HEK293 (cell line): Measurements from ENCODE around the gene ZNF48.

Experiments
- CTCF ChIA-PET: fragments of 350-600 bp; formaldehyde crosslinking; extraction: SDS; loops from one replicate; lab custom pipeline; 2021; ENCODE audit warnings: antibody characterized with exemption; lab: Yijun Ruan, JAX
- POLR2A ChIA-PET: fragments of 300-600 bp; formaldehyde crosslinking; extraction: SDS; loops from one replicate; lab custom pipeline; 2020; ENCODE audit warnings: antibody characterized with exemption, inconsistent platforms; lab: Yijun Ruan, JAX
- H3K27ac ChIP-seq: fragments of 200-500 bp; sonication (Bioruptor generic); 2 replicates; pipeline ENCODE4 v1.5.1; 2014; ENCODE audit warnings: low read depth, low read length, control low read depth, inconsistent platforms; ENCODE audit errors: extremely low read depth
- H3K36me3 ChIP-seq, 2 experiments: fragments of 200-500 bp in 1 of 2; sonication (Bioruptor generic) in 1 of 2; 1 replicate in 1 of 2; 2 replicates in 1 of 2; pipeline ENCODE4 v1.5.1; 2014 to 2017; ENCODE audit warnings: inconsistent platforms in 2 of 2, low read length in 2 of 2; ENCODE audit not compliant: control insufficient read depth in 2 of 2, insufficient read depth in 1 of 2
- H3K4me1 ChIP-seq: fragments of 200-500 bp; sonication (Bioruptor generic); 2 replicates; pipeline ENCODE4 v1.5.1; 2014; ENCODE audit warnings: mild to moderate bottlenecking, low read length, inconsistent platforms; ENCODE audit not compliant: control insufficient read depth, insufficient read depth
- H3K4me3 ChIP-seq: 2 replicates; pipeline ENCODE4 v1.5.1; 2011; ENCODE audit warnings: low read depth, mild to moderate bottlenecking, control low read depth, low read length, moderate library complexity
- H3K9me3 ChIP-seq: fragments of 200-500 bp; sonication (Bioruptor generic); 2 replicates; pipeline ENCODE4 v1.5.1; 2014; ENCODE audit warnings: low read depth, low read length, inconsistent platforms; ENCODE audit not compliant: control insufficient read depth, insufficient read depth
- BCL11B ChIP-seq: fragments of 450-650 bp; formaldehyde crosslinking; IDR thresholded peaks from 2 replicates; pipeline ENCODE4 v1.5.1; 2016; ENCODE audit warnings: low read depth, missing biosample characterization, missing genetic modification characterization
- GFI1B ChIP-seq: fragments of 450-650 bp; formaldehyde crosslinking; IDR thresholded peaks from 2 replicates; pipeline ENCODE4 v1.5.1; 2016; ENCODE audit warnings: missing biosample characterization, missing genetic modification characterization
- GLIS1 ChIP-seq: fragments of 450-650 bp; formaldehyde crosslinking; IDR thresholded peaks from 2 replicates; pipeline ENCODE4 v1.5.1; 2016; ENCODE audit warnings: missing biosample characterization, missing genetic modification characterization
- OVOL3 ChIP-seq: fragments of 450-650 bp; formaldehyde crosslinking; IDR thresholded peaks from 2 replicates; pipeline ENCODE4 v1.5.1; 2016; ENCODE audit warnings: missing biosample characterization, missing genetic modification characterization
- PATZ1 ChIP-seq: fragments of 450-650 bp; formaldehyde crosslinking; IDR thresholded peaks from 2 replicates; pipeline ENCODE4 v1.5.1; 2016; ENCODE audit warnings: missing biosample characterization, missing genetic modification characterization
- PRDM10 ChIP-seq: fragments of 450-650 bp; formaldehyde crosslinking; IDR thresholded peaks from 2 replicates; pipeline ENCODE4 v1.5.1; 2016; ENCODE audit warnings: missing biosample characterization, missing genetic modification characterization
- REPIN1 ChIP-seq: fragments of 450-650 bp; formaldehyde crosslinking; IDR thresholded peaks from 2 replicates; pipeline ENCODE4 v1.5.1; 2017; ENCODE audit warnings: missing biosample characterization, missing genetic modification characterization, low read depth
- ZBTB11 ChIP-seq: fragments of 450-650 bp; formaldehyde crosslinking; conservative IDR thresholded peaks from 2 replicates; pipeline ENCODE4 v1.5.1; 2016; ENCODE audit warnings: low read depth, missing biosample characterization, missing genetic modification characterization
- ZNF10 ChIP-seq: fragments of 450-650 bp; formaldehyde crosslinking; IDR thresholded peaks from 2 replicates; pipeline ENCODE4 v1.5.1; 2017; ENCODE audit warnings: missing biosample characterization, missing genetic modification characterization
- ZNF398 ChIP-seq: fragments of 450-650 bp; formaldehyde crosslinking; IDR thresholded peaks from 2 replicates; pipeline ENCODE4 v1.5.1; 2017; ENCODE audit warnings: missing biosample characterization, missing genetic modification characterization
- ZNF449 ChIP-seq: fragments of 450-650 bp; formaldehyde crosslinking; IDR thresholded peaks from 2 replicates; pipeline ENCODE4 v1.5.1; 2017; ENCODE audit warnings: missing biosample characterization, mild to moderate bottlenecking, missing genetic modification characterization, moderate library complexity
- ZNF600 ChIP-seq: fragments of 450-650 bp; formaldehyde crosslinking; IDR thresholded peaks from 2 replicates; pipeline ENCODE4 v1.5.1; 2016; ENCODE audit warnings: missing biosample characterization, missing genetic modification characterization
- ZNF623 ChIP-seq: fragments of 450-650 bp; formaldehyde crosslinking; IDR thresholded peaks from 2 replicates; pipeline ENCODE4 v1.5.1; 2016; ENCODE audit warnings: missing biosample characterization, missing genetic modification characterization
- ZNF664 ChIP-seq: fragments of 450-650 bp; formaldehyde crosslinking; IDR thresholded peaks from 2 replicates; pipeline ENCODE4 v1.5.1; 2016; ENCODE audit warnings: missing biosample characterization, missing genetic modification characterization
- TF ChIP-seq, protein P1 (sequence below): fragments of 450-650 bp; formaldehyde crosslinking; IDR thresholded peaks from 2 replicates; pipeline ENCODE4 v1.5.1; 2017; ENCODE audit warnings: missing biosample characterization, missing genetic modification characterization
- TF ChIP-seq, protein P2 (sequence below): fragments of 450-650 bp; formaldehyde crosslinking; IDR thresholded peaks from 2 replicates; pipeline ENCODE4 v1.5.1; 2016; ENCODE audit warnings: missing biosample characterization, missing genetic modification characterization

ZNF48 gene

DNA sequence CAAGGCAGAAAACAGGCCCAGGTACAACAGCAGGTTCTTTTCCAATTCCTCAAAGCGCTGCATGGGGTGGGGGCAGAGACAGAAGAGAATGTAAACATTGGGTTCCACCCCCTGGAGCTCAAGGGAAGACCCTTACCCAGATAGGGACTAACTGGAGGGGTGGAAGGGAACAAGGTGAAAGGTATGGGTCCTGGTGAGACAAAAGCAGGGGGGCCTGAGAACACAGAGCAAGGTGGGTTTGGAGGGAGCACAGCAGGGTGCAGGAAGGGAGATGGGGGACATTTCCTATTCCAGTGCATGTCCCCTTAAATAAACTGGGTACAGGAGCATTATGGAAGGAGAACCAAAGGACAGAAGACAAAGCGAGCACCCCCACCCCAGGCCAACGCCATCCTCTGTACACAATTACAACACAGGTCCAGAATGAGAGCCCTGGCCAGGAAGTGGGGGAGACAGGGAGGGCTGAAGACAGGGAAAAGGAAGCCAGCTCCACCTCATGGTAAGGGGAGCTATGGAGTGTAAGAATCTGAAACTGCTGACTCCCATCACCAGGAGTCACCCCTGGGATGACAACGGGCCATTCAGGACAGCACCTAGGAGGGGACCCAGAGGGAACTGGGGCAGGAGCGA lies 38.0 kb upstream of the ZNF48 start (continued):
- TF ChIP-seq, protein P1, sequence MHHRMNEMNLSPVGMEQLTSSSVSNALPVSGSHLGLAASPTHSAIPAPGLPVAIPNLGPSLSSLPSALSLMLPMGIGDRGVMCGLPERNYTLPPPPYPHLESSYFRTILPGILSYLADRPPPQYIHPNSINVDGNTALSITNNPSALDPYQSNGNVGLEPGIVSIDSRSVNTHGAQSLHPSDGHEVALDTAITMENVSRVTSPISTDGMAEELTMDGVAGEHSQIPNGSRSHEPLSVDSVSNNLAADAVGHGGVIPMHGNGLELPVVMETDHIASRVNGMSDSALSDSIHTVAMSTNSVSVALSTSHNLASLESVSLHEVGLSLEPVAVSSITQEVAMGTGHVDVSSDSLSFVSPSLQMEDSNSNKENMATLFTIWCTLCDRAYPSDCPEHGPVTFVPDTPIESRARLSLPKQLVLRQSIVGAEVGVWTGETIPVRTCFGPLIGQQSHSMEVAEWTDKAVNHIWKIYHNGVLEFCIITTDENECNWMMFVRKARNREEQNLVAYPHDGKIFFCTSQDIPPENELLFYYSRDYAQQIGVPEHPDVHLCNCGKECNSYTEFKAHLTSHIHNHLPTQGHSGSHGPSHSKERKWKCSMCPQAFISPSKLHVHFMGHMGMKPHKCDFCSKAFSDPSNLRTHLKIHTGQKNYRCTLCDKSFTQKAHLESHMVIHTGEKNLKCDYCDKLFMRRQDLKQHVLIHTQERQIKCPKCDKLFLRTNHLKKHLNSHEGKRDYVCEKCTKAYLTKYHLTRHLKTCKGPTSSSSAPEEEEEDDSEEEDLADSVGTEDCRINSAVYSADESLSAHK (tag by site-specific recombination), result peak; percentile 36; the same call in 1 of the 2 replicates
- TF ChIP-seq PRDM10 (peak; percentile 27; the same call in 1 of the 2 replicates), GLIS1 (peak; percentile 10; the same call in 1 of the 2 replicates), ZNF398 (tag by site-specific recombination) (no peak)

DNA sequence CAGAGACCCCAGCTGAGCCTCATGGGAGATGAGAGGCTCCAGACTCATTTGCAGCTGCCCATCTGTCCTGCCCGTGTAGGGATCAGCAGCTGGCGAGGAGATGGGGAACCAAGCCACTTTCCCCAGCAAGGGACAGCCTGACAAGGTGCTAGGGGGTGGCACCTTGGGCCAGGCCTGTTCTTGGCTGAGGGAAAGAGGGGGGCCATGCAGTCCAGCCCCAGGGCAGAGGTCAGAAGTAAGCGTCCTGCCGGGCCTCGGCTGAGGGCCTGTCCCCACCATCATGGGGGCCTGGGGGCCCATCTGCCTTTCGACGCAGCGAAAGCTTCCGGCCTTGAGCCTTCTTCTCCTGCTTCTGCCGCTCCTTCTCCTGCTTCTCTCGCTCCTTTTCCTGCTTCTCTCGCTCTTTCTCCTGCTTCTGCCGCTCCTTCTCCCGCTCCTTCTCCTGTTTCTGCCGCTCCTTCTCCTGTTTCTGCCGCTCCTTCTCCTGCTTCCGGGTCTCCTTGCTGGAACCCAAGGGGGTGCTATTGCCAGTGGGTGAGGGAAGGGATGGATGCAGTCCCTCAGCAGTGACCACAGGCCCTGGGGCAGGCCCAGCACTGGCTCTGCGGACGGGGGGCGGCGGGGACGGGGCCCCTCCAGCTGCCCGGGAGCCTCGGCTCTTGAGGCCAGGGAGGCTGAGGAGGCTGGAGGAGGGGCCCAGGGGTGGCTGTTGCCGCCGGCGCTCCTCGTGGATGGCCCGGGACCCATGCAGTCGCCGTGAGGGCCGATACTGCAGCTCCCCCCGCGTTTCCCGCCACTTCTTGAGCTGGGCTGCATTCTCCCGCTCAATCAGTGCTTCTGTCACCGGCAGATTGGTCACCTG lies 37.3 kb upstream of the ZNF48 start:
- Histone ChIP-seq H3K4me3 (no peak overlapping the region), H3K9me3 (no peaks in the 10 kb centered on the region), H3K27ac (no peak overlapping the region), H3K36me3 (peaks cover 13 to 72% of the 10 kb centered on the region in 2 experiments; a peak in 2 of 3 replicates), H3K4me1 (no peaks in the 10 kb centered on the region)
- ChIA-PET CTCF (interaction anchor here (0.6 to 1.5 kb wide), 4 partner anchors 10 to 72 kb away, joined by 3 to 6 read pairs (median 4); partner anchors contain the start of gene DCTPP1), POLR2A (interaction anchor here (0.8 to 4.5 kb wide), 4 partner anchors 12 to 50 kb away, joined by 3 to 60 read pairs (median 10); partner anchors contain the start of genes TBC1D10B and ZNF771)
- TF ChIP-seq ZNF623 (tag by site-specific recombination) (0 out of 2 replicates have a peak, but pooled peaks have one; percentile 16), ZNF449 (tag by site-specific recombination) (no peak), ZNF600 (tag by site-specific recombination) (peak; percentile 30; the same call in 1 of the 2 replicates), ZNF10 (tag by site-specific recombination) (peak; percentile 39; the same call in 1 of the 2 replicates), PATZ1 (tag by site-specific recombination) (peak; percentile 24; the same call in 1 of the 2 replicates), GFI1B (no peak), BCL11B (tag by site-specific recombination) (0 out of 2 replicates have a peak, but pooled peaks have one; percentile 41), ZBTB11 (tag by site-specific recombination) (no peak), ZNF664 (tag by site-specific recombination) (no peak), OVOL3 (tag by site-specific recombination) (no peak), REPIN1 (tag by site-specific recombination) (no peak)
- TF ChIP-seq, protein P2, sequence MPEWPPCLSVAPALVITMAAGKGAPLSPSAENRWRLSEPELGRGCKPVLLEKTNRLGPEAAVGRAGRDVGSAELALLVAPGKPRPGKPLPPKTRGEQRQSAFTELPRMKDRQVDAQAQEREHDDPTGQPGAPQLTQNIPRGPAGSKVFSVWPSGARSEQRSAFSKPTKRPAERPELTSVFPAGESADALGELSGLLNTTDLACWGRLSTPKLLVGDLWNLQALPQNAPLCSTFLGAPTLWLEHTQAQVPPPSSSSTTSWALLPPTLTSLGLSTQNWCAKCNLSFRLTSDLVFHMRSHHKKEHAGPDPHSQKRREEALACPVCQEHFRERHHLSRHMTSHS (tag by site-specific recombination), result no peak
